HCEC 1CT (cell line): Measurements from ENCODE around the gene PXMP4.
A peak's percentile ranks its signal among the peaks of the same experiment; 100 is the strongest.
"Not testable (repeated sequence)": the region's sequence is repeated elsewhere in the genome, so short reads cannot be mapped to it uniquely, and the experiment has no call there.

Experiments
- DNase-seq: peaks from one replicate; pipeline ENCODE4 v3.0.0-alpha.2; 2017

PXMP4 gene, protein sequence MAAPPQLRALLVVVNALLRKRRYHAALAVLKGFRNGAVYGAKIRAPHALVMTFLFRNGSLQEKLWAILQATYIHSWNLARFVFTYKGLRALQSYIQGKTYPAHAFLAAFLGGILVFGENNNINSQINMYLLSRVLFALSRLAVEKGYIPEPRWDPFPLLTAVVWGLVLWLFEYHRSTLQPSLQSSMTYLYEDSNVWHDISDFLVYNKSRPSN

DNA sequence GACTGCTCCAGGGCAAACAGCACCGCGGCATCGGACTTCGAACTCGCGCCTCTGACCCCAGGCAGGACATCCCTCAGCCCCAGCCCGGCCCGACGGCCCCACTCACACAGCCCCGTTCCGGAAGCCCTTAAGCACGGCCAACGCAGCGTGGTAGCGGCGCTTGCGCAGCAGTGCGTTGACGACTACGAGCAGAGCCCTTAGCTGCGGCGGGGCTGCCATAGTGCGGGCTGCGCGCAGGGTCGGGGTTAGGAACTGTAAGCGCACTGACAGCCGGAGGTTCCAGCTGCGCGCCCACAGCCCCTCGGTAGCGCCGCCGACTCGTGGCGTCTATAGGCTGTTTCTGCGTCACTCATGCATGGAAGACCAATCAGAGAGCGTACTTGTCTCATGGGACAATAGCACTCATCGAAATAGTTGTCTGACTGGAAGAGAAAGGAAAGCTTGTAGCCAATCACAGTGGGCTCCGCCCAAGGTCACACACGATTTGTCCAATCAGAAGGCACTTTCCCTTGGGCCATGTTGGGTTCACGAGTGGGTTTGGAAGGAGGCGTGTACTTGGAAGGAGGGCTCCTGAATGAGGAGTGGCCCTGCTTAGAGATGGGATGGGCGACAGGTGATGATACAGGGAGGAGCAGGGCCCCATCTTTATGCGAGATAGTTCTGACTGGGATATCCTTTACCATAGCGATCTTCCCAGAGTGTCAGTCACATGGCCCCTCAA is at the start of gene PXMP4:
TSS of gene PXMP4 (minus strand) at position 322 of the 721 bp plus-strand sequence. CDS start at position 219, 103 bp downstream.
- DNase-seq: peak; percentile 96

DNA sequence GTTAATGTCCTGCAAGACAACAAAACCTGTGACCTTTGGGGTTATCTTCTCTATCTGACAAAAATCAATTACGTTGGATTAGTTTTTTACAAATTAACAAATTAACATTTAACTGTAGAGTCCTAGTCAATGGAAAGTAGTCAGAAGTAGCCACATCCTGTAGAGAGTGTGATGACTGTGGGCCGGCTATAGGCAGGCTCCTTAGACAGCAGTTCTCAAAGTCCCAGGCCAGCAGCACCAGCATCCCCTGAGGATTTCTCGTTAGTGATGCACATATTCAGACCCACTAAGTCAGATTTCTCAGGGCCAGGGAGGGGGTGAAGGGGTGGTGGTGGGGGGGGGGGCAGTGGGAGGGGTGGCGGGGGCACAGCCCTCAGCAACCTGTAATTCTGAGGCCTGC is 48.9 kb upstream of the PXMP4 start:
- DNase-seq: no peak

DNA sequence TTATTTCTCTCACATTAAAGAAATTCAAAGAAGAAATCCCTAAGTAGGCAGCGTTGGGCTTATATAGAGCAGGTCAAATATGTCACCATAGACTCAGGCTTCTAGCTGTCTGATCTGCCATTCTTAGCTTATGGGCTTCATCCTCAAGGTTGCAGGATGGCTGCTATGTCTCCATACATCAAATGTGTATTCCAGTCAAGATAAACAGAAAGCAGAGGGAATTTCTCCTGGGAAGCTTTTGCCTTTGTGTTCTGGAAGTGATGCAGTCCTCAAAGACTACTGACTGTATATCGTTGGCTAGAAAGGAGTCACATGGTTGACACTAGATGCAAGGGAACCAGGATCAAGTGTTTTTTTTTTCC is 47.6 kb upstream of the PXMP4 start:
- DNase-seq: no peak

DNA sequence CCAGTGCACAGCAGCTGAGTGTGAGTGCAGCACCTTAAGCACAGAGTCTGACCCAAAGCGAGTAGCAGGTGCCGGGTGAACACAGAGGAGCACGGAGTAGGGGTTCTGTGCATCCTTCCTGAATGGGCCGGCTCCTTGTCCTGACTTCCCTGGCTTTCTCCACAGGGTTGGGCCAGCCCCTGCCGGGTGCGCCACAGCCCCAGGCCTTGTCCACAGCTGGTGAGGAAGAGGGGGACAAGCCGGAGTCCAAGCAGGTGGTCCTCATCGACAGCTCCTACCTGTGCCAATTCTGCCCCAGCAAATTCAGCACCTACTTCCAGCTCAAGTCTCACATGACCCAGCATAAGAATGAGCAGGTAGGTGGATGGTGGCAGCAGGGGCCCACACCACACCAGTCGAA is 46.6 kb upstream of the PXMP4 start:
- no peak for DNase-seq

DNA sequence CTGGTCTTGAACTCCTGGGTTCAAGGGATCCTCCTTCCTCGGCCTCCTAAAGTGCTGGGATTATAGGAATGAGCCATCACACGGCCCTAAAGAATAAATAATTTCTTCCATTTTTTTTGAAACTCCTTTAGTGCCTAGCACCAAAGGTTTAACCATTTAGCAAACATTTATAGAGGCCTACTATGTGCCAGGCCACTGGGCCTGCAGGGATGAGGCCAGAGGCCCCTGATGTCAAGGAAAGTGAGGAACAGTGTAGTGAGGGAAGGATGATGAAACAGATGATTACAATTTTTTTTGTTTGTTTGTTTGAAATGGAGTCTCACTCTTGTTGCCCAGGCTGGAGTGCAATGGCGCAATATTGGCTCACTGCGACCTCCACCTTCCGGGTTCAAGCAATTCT is 45.5 kb upstream of the PXMP4 start:
- no peak for DNase-seq

DNA sequence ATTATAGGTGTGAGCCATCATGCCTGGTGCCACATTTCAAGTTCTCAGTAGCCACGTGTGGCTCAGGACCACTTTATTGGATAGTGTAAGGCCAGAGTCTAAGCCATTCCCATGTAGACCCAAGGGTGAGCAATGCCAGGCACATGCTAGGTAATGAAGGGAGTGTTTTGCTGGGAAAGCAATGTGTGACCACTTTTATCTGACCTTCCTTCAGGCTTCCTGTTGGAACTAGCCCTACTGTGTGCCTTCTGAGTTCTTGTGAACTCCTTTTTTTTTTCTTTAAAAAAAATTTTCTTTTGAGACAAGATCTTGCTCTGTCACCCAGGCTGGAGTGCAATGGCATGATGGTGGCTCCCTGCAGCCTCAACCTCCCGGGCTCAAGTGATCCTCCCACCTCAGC is 45.0 kb upstream of the PXMP4 start:
- DNase-seq: no peak

DNA sequence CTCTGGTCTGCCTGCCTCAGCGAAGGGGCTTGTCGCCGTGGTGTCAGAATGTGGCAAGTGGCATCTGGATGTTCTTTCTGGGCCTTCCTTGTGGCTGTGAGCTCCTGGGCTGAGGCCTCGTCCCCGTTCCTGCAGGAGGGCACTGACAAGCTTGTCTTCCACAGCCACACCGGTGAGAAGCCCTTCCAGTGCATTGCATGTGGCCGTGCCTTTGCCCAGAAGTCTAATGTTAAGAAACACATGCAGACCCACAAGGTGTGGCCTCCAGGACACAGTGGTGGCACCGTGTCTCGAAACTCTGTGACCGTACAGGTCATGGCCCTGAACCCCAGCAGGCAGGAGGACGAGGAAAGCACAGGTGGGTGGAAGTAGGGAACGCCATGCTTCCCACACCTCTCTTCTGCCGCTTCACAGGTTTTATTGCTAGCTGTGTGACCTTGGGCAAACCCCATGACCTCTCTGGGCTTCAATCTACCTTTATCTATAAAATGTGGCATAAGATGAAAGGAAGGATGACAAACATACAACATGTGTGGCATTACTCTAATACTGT is 41.7 kb upstream of the PXMP4 start:
- no peak for DNase-seq

DNA sequence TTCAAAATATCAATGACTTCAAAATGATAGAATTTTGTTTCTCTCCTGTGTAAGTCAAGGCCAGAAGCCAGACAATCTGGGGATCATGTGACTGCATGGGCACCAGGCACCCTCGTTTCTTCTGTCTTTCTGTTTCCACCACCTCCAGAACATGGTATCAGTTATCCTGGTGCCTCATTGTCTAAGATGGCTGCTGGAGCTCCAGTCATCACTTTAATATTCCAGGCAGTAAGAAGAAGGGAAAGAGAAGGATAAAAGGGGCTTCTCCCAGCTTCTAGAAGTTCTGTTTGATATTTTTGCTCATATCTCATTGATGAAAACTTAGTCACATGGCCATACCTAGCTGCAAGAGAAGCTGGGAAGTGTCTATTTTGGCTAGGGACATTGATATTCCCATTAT is 37.3 kb upstream of the PXMP4 start:
- no peak for DNase-seq

DNA sequence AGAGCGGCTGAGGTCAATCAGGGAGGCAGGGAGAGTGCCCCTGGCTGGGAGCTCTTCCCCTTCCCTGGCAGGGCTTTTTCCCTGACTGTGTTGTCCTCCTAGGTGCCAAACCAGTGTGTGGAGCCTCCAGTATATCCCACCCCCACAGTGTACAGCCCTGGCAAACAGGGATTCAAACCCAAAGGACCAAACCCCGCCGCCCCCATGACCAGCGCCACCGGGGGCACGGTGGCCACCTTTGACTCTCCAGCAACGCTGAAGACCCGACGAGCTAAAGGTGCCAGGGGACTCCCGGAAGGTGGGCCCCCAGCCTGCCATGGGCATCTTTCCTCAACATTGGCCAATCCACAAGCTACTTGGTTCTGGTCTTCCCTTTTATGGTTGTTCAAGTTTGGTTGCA is 36.9 kb upstream of the PXMP4 start:
- no peak for DNase-seq

DNA sequence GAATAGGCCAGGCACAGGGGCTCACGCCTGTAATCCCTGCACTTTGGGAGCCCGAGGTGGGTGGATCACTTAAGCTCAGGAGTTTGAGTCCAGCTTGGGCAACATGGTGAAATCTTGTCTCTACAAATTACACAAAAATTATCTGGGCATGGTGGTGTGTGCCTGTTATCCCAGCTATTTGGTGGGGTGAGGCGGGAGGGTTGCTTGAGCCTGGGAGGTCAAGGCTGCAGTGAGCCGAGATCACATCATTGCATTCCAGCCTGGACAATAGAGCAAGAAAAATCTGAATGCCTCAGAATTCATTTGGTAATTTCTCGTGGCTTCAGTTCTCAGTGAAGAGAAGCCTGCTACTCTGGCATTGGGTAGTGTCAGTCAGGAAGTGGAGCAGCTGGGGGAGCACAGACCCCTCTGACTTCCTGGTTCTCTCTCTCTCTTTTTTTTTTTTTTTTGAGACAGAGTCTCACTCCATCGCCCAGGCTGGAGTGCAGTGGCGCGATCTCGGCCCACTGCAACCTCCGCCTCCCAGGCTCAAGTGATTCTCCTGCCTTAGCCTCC is 35.9 kb upstream of the PXMP4 start:
- DNase-seq: not testable (repeated sequence)

DNA sequence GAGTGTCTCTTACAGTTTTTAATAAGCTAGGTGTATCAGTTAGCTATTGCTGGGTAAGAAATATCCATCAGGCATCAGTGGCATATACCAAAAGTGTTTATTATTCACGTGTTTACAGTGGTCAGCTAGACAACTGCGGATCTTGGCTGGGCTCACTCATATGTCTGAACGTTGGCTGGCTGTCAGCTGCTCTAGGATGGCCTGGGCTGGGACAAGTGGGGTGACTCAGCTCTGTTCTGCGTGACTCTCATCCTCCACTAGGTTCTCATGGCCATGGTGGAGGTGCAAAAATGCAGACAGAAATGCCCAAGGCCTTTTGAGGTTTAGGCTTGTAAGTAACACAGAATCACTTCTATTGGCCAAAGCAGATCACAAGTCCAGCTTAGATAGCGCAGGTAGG is 33.7 kb upstream of the PXMP4 start:
- DNase-seq: peak; percentile 2

DNA sequence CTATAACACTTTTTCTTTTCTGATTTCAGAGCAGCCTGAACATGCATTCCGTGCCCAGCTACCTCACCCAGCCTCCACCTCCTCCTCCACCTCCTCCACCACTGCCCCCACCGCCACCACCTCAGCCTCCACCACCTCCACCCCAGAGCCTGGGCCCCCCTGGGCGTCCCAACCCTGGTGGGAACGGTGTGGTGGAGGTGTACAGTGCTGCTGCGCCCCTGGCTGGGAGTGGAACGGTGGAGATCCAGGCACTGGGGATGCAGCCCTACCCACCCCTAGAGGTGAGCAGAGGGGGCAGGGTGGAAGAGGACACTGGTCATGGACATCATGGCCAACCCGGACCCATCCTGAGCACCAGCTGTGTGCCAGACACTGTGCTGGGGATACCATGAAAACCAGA is 33.0 kb upstream of the PXMP4 start:
- DNase-seq: no peak

DNA sequence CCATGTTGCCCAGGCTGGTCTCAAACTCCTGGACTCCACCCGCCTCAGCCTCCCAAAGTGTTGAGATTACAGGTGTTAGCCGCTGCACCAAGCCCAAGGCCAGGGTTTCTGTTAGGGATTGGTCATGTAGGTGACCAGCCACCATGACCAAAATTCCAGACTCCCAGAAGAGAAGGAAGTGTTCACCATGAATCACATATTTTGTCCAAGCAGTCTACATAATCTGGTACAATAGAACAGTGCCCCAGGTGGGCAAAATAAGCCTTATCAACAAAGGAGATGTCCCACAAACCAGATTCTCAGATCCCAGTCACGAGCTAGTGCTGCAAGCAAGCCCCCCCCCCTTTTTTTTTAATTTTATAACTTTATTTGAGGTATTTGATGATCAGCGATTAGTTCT is 31.7 kb upstream of the PXMP4 start:
- no peak for DNase-seq

DNA sequence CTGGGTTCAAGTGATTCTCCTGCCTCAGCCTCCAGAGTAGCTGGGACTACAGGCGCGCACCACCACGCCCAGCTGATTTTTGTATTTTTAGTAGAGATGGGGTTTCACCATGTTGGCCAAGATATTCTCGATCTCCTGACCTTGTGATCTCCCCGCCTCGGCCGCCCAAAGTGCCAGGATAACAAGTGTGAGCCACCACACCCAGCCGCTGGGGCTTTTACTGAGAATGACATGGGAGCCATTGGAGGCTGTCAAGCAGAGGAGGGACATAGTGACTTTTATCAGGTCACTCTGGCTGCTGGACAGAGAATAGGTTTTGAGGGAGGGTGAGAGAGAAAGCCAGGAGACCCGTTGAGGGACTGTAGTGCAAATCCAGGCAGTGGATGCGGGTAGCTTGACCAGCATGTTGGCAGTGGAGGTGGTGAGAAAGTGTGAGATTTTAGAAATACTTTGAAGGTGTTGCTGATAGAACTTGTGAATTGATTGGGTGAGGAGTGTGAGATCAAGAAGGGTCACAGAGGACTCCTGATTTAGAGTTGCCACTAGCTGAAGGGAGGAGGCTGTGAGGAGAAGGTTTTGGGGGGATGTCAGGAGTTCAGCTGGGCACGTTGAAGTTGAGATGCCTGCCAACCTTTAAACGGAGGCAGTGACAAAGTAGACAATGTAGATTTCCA is 26.4 kb upstream of the PXMP4 start:
- no peak for DNase-seq

DNA sequence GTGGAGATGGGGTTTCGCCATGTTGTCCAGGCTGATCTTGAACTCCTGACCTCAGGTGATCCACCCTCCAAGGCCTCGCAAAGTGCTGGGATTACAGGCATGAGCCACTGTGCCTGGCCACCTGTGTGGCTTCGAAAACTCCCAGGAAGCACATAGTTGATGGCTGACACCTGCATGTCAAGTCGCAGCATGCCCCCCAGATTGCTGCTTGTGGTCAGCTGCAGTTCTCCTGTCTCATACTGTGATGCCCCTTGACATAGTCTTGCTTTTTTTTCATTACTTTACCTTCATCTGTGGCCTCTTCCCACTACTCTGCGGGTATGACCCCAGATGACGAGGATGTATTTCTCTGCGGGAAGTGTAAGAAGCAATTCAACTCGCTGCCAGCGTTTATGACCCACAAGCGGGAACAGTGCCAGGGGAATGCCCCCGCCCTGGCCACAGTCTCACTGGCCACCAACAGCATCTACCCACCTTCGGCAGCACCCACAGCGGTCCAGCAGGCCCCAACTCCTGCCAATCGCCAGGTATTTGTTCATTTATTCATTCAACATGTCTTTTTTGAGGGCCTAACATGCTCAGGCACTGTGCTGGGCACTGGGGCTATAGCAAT is 24.8 kb upstream of the PXMP4 start:
- no peak for DNase-seq

DNA sequence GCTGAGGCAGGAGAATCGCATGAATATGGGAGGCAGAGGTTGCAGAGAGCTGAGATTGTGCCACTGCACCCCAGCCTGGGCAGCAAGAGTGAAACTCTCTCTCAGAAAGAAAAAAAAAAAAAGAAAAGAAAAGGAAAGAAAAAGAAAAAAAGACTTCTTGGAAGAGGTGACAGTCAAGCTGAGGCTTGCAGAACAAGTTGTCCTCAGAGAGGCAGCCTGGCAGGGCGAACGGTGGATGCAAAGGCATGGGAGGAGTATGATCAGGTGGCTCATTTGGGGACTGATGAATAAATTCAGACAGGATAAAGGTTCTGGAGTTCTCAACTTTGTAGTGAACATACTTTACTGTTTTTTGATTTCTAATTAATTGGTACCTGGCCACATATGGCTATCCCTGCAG is 24.1 kb upstream of the PXMP4 start:
- no peak for DNase-seq

DNA sequence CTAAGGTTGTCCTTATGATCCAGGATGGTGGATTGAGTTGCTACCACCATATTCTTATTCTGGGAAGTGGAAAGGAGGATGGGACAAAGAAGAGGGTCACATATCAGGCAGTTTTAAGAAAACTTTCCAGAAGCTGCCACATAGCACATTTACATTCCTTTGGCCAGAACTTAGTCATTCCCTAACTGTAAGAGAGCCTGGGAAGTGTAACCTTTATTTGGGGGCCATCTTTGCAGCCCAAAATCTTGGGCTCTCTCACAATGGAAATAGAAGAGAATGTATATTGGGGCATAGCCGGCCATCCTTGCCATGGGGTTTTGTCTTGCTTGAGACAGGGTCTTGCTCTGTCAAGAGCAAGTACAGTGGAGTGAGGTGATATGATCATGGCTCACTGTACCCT is 20.1 kb upstream of the PXMP4 start:
- no peak for DNase-seq

DNA sequence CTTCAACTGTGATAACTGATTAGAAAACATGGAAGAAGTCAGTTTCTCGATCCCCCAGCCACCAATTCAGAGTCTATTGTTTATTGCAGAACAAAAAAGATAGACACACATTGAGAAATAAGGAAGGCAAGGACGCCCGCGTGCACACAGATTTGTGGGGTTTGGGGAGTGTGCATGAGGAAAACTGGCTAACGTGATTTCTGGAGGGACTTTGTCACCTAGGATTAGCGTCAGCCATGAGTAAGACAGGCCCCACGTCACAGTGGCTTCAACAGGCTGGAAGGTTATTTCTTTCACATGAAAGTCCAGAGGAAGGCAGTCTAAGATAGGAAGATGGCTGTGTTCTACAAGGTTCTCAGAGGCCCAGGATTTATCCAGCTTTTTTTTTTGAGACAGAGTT is 19.4 kb upstream of the PXMP4 start:
- DNase-seq: no peak

DNA sequence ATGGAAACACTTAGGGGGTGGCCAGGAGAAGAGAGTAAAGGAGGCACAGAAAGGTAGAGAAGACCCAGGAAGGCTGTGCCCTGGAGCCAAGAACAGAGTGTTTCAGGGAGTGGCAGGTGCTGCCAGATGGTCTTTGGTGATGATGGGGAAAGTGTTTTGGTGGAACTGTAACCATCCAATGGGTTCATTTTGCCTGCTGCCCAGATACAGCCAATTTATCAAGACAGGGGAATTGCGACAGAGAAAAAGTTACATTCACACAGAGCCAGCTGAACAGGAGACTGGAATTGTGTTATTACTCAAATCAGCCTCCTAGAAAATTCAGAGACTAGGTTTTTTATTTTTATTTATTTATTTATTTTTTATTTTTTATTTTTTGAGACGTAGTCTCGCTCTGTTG is 16.9 kb upstream of the PXMP4 start:
- DNase-seq: no peak

DNA sequence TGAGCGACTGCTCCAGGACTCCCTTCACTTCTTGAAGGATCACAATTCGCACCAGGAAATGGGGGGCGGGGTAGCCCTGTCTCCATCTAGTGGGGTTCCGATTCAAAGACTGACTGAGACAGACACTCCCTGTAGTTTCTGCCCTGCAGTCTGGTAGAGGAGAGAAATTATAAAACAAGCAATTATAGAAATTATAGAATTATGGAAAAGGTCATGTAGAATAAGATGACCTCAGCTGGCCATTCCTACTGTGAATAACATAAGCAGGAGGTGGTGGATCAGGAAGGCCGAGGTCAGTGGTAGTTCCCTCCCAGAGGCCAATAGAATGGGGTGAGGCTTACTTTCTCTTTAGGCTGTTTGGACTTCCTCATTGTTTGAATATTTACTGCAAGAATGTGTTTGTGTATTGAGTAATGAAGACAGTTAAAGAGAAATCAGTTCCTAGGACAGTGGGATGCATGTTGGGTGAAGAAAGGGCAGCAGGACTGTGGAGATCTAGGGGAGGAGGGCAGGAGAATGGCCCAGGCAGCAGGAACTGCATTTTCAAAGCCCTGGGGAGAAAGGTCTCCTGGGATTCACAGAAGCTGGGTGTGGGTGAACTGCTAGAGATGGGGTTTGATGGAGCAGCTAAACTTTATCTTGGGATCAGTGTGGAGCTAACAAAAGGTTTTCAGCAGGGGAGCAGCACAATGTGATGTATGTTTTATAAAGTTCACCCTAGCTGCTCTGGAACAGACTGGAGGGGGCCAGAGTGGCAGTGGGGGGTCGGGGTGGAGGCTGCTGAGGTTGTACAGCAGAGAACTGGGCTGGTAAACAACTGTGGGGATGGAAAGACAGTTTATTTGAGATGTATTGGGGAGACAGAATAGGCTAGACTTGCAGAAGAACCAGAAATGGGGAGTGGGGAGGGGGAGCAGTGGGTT is 13.8 kb upstream of the PXMP4 start:
- DNase-seq: peak; percentile 89

DNA sequence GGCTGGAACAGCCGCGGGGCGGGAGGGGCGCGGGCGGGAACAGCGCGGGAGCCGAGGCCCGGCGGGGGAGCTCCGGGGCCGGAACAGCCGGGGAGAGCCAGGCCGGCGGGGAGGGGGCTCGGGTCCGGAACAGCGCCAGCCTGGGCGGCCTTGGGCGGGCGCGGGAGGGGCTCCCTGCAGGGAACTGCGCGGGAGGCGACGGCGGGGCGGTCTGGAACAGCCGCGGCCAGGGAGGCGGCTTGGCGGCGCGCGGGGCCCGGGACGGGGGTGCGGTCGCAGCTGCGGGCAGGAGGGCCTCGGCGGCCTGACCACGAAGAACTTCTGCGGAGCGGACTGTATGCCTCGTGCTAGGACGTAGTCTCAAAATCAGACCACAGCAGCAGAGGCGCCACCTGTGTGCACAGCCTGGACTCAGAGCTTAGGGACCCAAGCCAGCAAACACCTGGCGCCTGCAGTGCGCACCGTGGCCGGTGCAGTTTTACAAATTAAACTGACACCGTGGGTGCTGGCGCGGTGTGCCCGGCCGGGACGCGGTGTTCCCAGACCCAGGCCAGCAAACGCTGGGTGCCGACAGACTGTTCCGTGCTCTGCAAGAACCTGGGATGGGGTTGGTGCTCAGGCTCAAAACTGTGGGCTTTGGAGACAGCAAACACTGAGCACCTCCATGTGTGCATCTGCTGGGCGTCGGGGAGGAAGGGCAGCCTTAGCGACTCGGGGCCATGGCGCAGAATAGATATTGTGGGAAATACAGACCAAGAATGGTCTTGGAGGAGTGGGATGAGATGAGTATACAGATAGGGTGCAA is 12.3 kb upstream of the PXMP4 start:
- DNase-seq: no peak
